ENCODE data around the gene CDKAL1.
"Not testable (repeated sequence)": the region's sequence is repeated elsewhere in the genome, so short reads cannot be mapped to it uniquely, and the experiment has no call there.

CDKAL1 gene

DNA sequence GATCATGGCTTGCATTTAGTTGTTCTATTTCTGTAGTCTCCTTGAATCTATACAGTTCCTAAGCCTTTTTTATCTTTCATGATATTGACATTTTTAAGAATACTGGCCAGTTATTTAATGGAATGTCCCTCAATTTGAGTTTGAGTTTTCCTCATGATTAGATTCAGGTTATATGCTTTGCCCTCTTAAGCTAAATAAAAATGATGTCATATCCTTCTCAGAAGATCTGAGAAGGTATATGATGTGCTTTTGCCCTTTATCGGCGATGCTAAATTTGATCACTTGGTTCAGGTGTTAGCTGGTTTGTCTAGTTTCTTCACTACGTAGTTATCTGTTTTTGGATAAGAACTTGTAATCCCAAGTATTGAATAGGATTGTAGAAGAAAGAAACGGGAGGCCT lies 549.5 kb downstream of the CDKAL1 start:
- TF ChIP-seq, protein P1, sequence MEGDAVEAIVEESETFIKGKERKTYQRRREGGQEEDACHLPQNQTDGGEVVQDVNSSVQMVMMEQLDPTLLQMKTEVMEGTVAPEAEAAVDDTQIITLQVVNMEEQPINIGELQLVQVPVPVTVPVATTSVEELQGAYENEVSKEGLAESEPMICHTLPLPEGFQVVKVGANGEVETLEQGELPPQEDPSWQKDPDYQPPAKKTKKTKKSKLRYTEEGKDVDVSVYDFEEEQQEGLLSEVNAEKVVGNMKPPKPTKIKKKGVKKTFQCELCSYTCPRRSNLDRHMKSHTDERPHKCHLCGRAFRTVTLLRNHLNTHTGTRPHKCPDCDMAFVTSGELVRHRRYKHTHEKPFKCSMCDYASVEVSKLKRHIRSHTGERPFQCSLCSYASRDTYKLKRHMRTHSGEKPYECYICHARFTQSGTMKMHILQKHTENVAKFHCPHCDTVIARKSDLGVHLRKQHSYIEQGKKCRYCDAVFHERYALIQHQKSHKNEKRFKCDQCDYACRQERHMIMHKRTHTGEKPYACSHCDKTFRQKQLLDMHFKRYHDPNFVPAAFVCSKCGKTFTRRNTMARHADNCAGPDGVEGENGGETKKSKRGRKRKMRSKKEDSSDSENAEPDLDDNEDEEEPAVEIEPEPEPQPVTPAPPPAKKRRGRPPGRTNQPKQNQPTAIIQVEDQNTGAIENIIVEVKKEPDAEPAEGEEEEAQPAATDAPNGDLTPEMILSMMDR (conservative IDR thresholded peaks at IDR 0.05; ENCODE audit: low read depth, low read length): no peak
- no peak for DNase-seq (ENCODE audit: low read depth)
- H3K4me3 ChIP-seq (ENCODE audit: low read length): no peak overlapping the region

DNA sequence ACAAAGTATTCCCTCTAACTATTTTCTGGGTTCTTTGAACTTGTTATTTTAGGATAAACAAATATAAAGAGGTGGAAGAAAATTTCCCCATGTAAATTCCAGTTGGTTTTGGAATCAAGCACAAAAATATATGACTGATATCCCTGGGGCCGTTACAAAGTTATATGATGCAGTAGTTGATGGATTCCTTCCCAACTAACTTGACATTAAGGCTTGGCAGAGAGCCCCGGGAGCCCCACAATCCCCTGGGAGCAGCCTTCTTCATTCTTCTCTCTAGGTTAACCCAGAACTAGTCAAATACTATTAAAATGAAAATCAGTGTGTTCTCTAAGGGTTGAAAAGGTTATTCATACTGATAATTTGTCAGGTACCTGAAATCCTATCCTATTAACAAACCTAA lies 550.4 kb downstream of the CDKAL1 start:
- H3K4me3 ChIP-seq (ENCODE audit: low read length): no peak overlapping the region
- DNase-seq (ENCODE audit: low read depth): no peak
- TF ChIP-seq, protein P1 (conservative IDR thresholded peaks at IDR 0.05; ENCODE audit: low read depth, low read length): no peak

DNA sequence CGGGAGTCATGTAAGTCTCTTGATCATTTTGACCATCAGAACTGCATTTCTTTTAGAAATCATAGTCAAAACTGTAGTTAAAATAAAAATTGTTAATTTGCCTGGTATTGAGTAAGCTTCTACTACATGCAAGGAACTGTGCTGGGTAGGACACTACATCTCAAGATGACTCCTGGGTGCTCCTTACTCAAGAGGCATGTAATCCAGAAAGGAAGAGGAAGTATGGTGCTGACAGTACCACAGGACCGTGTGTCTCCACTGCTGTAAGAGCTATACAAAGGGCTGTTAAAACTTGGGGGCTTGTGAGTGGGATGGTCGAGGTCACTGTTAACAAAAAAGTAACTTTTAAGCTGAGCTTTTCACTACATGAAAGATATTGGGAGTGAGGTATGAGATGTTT lies 551.0 kb downstream of the CDKAL1 start:
- TF ChIP-seq, protein P1 (conservative IDR thresholded peaks at IDR 0.05; ENCODE audit: low read depth, low read length): no peak
- H3K4me3 ChIP-seq (ENCODE audit: low read length): no peak overlapping the region
- no peak for DNase-seq (ENCODE audit: low read depth)

DNA sequence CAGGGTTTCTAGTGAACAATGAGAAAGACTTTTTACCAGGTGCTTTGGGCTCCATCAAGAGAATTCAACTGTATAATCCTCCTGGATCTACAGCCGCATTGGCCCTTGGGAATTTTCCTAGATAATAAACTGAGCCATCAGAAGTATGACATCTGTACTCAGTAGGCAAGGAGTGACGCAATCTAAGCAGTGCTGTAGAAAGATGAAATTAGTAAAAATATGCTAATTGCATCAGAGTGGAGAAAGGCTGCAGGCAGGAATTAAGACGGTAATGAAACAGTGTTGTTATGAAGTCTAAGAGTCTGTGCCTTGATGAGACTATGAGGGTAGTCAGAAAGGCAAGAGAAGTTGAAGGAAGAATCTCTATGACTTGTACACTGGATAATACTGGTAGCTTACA lies 551.4 kb downstream of the CDKAL1 start:
- no peak for DNase-seq (ENCODE audit: low read depth)
- H3K4me3 ChIP-seq (ENCODE audit: low read length): no peak overlapping the region
- TF ChIP-seq, protein P1 (conservative IDR thresholded peaks at IDR 0.05; ENCODE audit: low read depth, low read length): no peak

DNA sequence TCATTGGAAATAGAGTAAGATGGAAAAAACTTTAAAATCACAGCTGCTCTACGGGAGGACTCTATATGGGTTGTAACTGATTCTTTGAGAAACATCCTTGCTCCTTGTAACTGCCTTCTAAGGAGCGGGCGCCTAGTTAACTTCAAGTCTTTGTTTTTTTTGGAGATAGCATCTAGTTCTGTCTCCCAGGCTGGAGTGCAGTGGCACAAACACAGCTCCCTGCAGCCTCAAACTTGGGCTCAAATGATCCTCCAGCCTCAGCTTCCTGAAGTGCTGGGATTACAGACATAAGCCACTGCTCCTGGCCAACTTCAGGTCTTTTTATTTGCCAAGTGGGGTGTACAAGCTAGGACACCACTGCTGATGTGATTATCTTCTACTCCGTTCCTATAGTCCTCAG lies 552.9 kb downstream of the CDKAL1 start:
- TF ChIP-seq, protein P1 (conservative IDR thresholded peaks at IDR 0.05; ENCODE audit: low read depth, low read length): no peak
- no peak for DNase-seq (ENCODE audit: low read depth)
- no peak overlapping the region for H3K4me3 ChIP-seq (ENCODE audit: low read length)

DNA sequence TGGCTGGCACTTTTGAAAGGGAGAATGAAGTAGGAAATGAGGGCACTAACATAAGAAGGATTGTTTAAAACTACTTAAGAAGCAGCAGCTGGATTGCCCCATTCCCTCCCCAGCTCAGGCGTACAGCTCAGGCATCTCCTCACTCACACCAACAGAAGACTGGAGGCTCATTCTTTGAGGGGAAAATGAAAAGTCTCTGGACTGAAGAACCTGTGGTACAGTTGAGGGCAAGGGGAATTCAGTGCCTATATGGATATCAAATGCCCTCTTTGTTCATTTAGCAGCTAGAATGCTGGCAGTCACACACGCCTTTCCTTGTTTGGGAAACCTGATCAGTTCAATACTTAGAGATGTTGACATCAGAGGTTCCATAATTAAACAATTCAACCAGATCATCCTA lies 557.2 kb downstream of the CDKAL1 start:
- TF ChIP-seq, protein P1 (conservative IDR thresholded peaks at IDR 0.05; ENCODE audit: low read depth, low read length): no peak
- no peak overlapping the region for H3K4me3 ChIP-seq (ENCODE audit: low read length)
- DNase-seq (ENCODE audit: low read depth): no peak

DNA sequence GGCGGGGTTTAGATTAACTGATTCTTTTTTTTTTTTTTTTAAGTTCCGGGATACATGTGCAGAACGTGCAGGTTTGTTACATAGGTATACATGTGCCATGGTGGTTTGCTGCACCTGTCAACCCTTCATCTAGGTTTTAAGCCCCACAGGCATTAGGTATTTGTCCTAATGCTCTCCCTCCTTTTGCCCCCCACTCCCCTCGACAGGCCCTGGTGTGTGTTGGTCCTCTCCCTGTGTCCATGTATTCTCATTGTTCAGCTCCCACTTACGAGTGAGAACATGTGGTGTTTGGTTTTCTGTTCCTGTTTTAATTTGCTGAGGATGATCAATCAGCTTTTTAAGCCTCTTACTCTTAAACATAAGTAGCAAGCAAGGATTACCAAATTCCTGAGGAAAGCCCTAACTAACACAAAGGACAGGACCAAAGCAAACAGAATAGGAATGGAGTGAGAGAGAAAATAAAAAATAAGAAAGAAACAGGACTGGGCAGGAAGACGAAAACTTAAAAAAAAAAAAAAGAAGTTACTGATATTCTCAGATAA lies 558.0 kb downstream of the CDKAL1 start:
- peak; percentile 86 for DNase-seq (ENCODE audit: low read depth)
- H3K4me3 ChIP-seq (ENCODE audit: low read length): not testable (repeated sequence)

DNA sequence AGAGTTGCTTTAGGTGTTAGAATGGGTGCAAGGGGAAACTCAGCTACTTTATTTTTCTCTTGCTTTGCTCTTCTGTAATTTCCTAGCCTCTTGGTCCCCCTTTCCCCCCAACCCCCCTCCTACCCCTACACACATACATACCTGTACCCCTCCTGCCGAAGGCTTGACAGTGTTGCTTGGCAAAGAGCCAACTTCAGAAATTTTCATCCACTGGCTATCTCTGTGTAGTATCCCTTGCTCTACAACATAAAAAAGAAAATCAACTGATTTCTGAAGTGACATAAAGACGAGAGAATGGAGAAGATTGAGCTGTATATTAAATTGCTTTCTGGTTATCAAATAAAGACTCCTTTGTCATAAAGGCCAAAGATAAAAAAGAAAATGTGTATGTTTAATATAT lies 561.2 kb downstream of the CDKAL1 start:
- TF ChIP-seq, protein P1 (conservative IDR thresholded peaks at IDR 0.05; ENCODE audit: low read depth, low read length): no peak
- no peak for DNase-seq (ENCODE audit: low read depth)
- H3K4me3 ChIP-seq (ENCODE audit: low read length): no peak overlapping the region
